ENCODE results near the gene CASS4.

Gene CASS4

DNA sequence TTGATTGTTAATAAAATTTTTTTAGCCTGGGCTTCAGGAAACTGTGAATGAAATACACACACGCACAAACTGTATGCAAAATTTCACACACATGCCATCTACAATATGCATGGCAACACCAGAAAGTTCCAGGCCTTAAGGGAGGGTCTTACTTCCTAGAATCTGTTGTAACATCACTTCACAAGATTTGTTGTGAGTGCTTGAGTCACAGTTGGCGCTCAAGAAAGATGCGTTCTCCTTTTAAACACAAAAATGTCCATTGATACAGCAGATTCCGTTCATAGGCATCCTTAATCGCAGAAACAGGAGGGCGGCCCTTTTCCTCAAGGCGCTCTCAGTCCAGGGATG, 55.9 kb downstream of the CASS4 start:
- H3K9me3 ChIP-seq: no peaks in the 10 kb centered on the region
- peak overlapping the region; percentile 94 for H3K27ac ChIP-seq
- TF ChIP-seq, protein P1, sequence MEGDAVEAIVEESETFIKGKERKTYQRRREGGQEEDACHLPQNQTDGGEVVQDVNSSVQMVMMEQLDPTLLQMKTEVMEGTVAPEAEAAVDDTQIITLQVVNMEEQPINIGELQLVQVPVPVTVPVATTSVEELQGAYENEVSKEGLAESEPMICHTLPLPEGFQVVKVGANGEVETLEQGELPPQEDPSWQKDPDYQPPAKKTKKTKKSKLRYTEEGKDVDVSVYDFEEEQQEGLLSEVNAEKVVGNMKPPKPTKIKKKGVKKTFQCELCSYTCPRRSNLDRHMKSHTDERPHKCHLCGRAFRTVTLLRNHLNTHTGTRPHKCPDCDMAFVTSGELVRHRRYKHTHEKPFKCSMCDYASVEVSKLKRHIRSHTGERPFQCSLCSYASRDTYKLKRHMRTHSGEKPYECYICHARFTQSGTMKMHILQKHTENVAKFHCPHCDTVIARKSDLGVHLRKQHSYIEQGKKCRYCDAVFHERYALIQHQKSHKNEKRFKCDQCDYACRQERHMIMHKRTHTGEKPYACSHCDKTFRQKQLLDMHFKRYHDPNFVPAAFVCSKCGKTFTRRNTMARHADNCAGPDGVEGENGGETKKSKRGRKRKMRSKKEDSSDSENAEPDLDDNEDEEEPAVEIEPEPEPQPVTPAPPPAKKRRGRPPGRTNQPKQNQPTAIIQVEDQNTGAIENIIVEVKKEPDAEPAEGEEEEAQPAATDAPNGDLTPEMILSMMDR (IDR thresholded peaks at IDR 0.05): no peak
- peak overlapping the region; percentile 94 to 95 for H3K4me3 ChIP-seq (ENCODE audit: low read depth in 1 of 2, low read length in 1 of 2)
- no peaks in the 10 kb centered on the region for H3K27me3 ChIP-seq
- H3K4me1 ChIP-seq (ENCODE audit: control insufficient read depth in 1 of 2, insufficient read depth in 1 of 2, low read depth in 1 of 2, low read length in 1 of 2): peaks cover 55 to 75% of the 10 kb centered on the region in 2 experiments
- peaks cover 25% of the 10 kb centered on the region for H3K36me3 ChIP-seq

DNA sequence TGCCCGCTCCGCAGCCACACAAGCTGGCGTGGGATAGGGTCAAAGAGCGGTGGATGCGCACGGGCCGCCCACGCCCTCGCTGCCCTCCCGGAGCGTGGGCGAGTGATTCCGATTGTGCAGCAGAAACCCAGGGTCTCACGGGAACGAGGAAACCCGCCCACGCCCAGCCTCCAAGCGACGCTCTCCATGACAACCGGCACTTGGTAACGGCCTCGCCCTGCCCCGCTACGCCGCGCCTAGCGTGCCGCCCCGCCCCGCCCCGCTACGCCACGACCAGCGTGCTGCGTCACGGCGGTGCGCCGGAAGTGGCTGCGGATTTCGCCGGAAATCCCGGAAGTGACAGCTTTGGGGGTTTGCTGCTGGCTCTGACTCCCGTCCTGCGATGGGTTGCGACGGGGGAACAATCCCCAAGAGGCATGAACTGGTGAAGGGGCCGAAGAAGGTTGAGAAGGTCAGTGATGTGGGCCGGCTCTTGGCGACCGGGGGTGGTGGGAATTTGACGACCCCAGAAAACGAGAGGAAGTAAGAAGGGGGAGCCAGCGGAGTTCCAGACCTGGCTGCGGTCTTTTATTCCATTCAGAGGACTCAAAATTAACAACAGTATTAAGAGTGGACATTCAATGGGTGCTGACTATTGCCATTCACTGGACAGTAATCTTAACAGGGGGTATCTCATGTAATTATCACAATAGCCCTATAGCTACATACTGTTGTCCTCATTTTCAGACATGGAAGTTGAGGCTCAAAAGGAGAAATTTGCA, 56.4 kb downstream of the CASS4 start, which contains the start of gene RTF2:
Gene RTF2 (plus strand): TSS at position 312 of the 761 bp plus-strand sequence. CDS start 71 bp downstream, at position 383.
- Histone ChIP-seq H3K27me3 (no peaks in the 10 kb centered on the region), H3K27ac (peak within 1 kb of the TSS; percentile 94), H3K9me3 (no peaks in the 10 kb centered on the region), H3K4me3 (ENCODE audit: low read depth in 1 of 2, low read length in 1 of 2) (peak within 1 kb of the TSS; percentile 94 to 95), H3K36me3 (peaks cover 31% of the 10 kb centered on the region), H3K4me1 (ENCODE audit: control insufficient read depth in 1 of 2, insufficient read depth in 1 of 2, low read depth in 1 of 2, low read length in 1 of 2) (peaks cover 49 to 69% of the 10 kb centered on the region in 2 experiments)
- TF ChIP-seq, protein P1 (IDR thresholded peaks at IDR 0.05): peak; percentile 60

DNA sequence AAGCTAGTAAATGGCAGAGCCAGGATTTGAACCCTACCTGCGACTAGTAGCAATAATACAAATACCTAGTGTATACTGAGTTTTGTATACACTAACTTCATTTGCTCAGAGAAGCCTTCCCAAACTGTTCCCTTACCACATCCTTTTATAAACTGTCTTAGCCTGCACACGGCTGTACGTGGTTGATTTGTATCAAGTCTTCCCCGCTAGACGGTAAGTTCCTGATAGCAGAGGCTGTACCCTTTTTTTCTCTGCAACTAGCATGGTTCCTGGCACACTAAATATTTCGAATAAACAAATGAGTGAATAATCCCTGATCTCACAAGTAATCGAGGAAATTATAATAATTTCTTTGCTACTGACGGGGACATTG, 57.0 kb downstream of the CASS4 start:
- Histone ChIP-seq H3K4me1 (ENCODE audit: control insufficient read depth in 1 of 2, insufficient read depth in 1 of 2, low read depth in 1 of 2, low read length in 1 of 2) (peaks cover 44 to 64% of the 10 kb centered on the region in 2 experiments), H3K27me3 (no peaks in the 10 kb centered on the region), H3K9me3 (no peaks in the 10 kb centered on the region), H3K36me3 (peaks cover 36% of the 10 kb centered on the region), H3K4me3 (ENCODE audit: low read depth in 1 of 2, low read length in 1 of 2) (peak overlapping the region; percentile 94 to 95), H3K27ac (peak overlapping the region; percentile 94)
- TF ChIP-seq, protein P1 (IDR thresholded peaks at IDR 0.05): no peak

DNA sequence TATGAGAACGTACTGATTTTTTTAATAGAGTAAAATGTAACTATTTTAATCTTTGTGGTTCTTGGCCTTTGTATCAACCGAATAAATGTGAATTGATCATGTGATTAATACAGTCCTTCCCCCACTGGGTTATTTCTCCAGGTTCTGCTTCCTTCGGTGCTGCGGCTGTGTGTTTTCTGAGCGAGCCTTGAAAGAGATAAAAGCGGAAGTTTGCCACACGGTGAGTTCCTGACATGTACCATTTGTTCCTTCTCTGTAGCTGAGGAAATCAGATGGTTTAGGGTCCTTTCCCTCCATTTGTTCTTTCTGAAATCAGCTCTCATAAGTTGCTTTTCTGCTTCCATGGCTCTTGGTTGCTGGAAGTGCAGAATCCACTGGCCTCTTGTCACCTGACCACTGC, 71.9 kb downstream of the CASS4 start:
- Histone ChIP-seq H3K27me3 (no peaks in the 10 kb centered on the region), H3K27ac (peak overlapping the region; percentile 93), H3K9me3 (no peaks in the 10 kb centered on the region), H3K4me3 (ENCODE audit: low read depth in 1 of 2, low read length in 1 of 2) (peak overlapping the region; percentile 50 to 55), H3K36me3 (peaks cover 50% of the 10 kb centered on the region), H3K4me1 (ENCODE audit: control insufficient read depth in 1 of 2, insufficient read depth in 1 of 2, low read depth in 1 of 2, low read length in 1 of 2) (peaks cover 75 to 79% of the 10 kb centered on the region in 2 experiments)
- TF ChIP-seq, protein P1 (IDR thresholded peaks at IDR 0.05): peak; percentile 32

DNA sequence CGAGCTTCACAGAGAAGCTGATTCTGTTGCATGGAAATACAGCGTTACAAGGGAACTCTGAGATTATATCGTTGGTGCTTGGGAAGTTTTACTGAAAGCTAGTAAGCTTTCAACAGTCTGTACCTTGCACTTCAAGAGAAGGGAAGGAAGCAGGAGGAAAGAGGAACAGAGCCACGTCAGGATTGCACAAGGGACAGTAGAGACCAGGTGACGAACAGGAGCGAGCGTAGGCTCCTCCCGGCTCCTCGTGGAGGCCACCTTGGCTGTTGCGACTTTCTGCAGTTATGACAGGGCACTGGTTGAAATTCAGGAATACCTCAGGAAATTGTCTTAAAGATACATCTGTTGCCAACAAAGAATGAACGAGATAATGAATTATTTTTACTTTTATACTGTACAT, 75.2 kb downstream of the CASS4 start:
- Histone ChIP-seq H3K27ac (peak overlapping the region; percentile 93), H3K36me3 (peaks cover 41% of the 10 kb centered on the region), H3K27me3 (no peaks in the 10 kb centered on the region), H3K9me3 (no peaks in the 10 kb centered on the region), H3K4me3 (ENCODE audit: low read depth in 1 of 2, low read length in 1 of 2) (peak overlapping the region; percentile 42 to 49), H3K4me1 (ENCODE audit: control insufficient read depth in 1 of 2, insufficient read depth in 1 of 2, low read depth in 1 of 2, low read length in 1 of 2) (peaks cover 75 to 80% of the 10 kb centered on the region in 2 experiments)
- TF ChIP-seq, protein P1 (IDR thresholded peaks at IDR 0.05): no peak
